Tibial artery (tissue), 4 donors: ENCODE results near the gene ATG7.
A peak's percentile ranks its signal among the peaks of the same experiment; 100 is the strongest.

Source experiments
- DNase-seq, 2 donors: peaks; one replicate each; pipeline ENCODE4 v3.0.0-alpha.2; 2019
- H3K27ac ChIP-seq, 2 donors: fragments of 200-600 bp; sonication (generic) in 1 of 2; 1 replicate in 1 of 2; 2 replicates in 1 of 2; pipeline ENCODE4 v1.5.1; 2018 to 2019; ENCODE audit warnings: mild to moderate bottlenecking in 1 of 2
- H3K27me3 ChIP-seq, 2 donors: fragments of 200-600 bp; sonication (generic) in 1 of 2; one replicate each; pipeline versions ENCODE4 v1.5.1 to v1.6.0; 2016 to 2019
- H3K36me3 ChIP-seq, 3 donors: fragments of 200-600 bp; sonication (generic) in 2 of 3; one replicate each; pipeline ENCODE4 v1.5.1; 2016 to 2019; ENCODE audit warnings: mild to moderate bottlenecking in 2 of 3
- H3K4me1 ChIP-seq, 4 donors: fragments of 200-600 bp; sonication (generic) in 2 of 4; 1 replicate in 3 of 4; 2 replicates in 1 of 4; pipeline ENCODE4 v1.5.1; 2016 to 2019
- H3K4me3 ChIP-seq, 2 donors: fragments of 200-600 bp; sonication (generic) in 1 of 2; 1 replicate in 1 of 2; 2 replicates in 1 of 2; pipeline ENCODE4 v1.5.1; 2018 to 2019; ENCODE audit warnings: mild to moderate bottlenecking in 2 of 2
- H3K9me3 ChIP-seq, 3 donors: fragments of 200-600 bp; sonication (generic) in 1 of 3; one replicate each; pipeline ENCODE4 v1.5.1; 2016 to 2019
- intact Hi-C: fragments of 100-400 bp; cut with DNase I; formaldehyde crosslinking; loops from one replicate; pipeline ENCODE4 v1.15.0; 2023; ENCODE audit warnings: low total_unique reads
- TF ChIP-seq, protein P1 (sequence below), 2 experiments: fragments of 200-600 bp in 1 of 2; fragments of 450-650 bp in 1 of 2; IDR thresholded peaks; one replicate each; pipeline ENCODE4 v1.5.1; 2017 to 2019; ENCODE audit warnings: antibody characterized with exemption in 2 of 2, mild to moderate bottlenecking in 1 of 2, moderate library complexity in 1 of 2

Gene ATG7

DNA sequence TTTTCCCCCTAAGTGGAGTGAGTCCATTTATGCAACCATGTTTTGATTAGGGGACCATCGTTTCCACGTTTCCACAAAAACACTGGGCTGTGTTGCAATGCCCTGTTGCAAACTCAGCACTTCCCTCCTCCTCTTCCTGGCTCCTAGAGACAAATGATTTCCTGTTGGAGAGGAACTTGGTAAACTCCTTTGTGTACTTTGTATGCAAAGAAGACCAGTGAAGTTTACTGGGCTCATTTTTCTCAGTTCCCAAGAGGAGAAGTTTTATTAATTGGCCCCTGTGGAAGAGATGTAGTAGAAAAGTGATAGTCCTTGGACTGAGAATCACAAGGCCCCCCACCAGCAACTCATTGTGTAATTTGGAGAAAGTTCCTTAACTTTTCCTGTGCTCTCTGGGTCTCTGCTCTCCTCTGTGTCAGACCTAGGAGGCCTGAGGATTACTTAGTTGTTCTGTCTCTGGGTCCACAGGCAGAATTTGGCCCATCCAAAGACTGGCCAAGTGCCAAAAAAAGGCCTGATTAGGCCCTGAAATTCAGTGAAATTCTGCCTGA lies 95.0 kb downstream of the ATG7 start:
- H3K27me3 ChIP-seq, result no peaks in the 10 kb centered on the region
- intact Hi-C loops, result no loop called here
- H3K9me3 ChIP-seq, result no peaks in the 10 kb centered on the region
- H3K4me3 ChIP-seq, result no peak overlapping the region
- TF ChIP-seq, protein P1, sequence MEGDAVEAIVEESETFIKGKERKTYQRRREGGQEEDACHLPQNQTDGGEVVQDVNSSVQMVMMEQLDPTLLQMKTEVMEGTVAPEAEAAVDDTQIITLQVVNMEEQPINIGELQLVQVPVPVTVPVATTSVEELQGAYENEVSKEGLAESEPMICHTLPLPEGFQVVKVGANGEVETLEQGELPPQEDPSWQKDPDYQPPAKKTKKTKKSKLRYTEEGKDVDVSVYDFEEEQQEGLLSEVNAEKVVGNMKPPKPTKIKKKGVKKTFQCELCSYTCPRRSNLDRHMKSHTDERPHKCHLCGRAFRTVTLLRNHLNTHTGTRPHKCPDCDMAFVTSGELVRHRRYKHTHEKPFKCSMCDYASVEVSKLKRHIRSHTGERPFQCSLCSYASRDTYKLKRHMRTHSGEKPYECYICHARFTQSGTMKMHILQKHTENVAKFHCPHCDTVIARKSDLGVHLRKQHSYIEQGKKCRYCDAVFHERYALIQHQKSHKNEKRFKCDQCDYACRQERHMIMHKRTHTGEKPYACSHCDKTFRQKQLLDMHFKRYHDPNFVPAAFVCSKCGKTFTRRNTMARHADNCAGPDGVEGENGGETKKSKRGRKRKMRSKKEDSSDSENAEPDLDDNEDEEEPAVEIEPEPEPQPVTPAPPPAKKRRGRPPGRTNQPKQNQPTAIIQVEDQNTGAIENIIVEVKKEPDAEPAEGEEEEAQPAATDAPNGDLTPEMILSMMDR (IDR thresholded peaks at IDR 0.05), result no peak
- peaks cover 0 to 26% (median 10%) of the 10 kb centered on the region in 4 donors for H3K4me1 ChIP-seq
- peak in 1 of 2 donors; percentile 70 for DNase-seq
- peak overlapping the region; percentile 46 to 60 for H3K27ac ChIP-seq
- peaks cover 25 to 45% (median 36%) of the 10 kb centered on the region in 3 donors for H3K36me3 ChIP-seq

DNA sequence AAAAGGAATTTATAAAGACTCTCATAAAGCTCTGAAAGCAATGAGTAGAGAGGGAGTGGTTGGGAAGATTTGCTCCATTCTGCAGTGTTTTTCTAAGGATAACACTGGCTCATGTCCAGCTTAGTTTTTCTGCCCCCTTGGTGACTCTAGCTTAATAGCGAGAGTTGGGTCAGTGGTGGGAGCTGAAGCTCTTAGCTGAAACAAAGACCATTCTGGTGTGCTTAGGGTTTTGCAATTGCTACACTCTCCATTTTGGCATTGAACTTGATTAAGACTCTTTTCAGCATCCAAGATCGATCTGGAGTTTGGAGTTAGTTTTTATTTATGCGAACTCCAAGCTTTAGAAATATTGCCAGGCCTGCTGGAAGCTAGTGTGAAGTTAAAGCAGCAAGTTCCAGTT lies 98.0 kb downstream of the ATG7 start:
- H3K9me3 ChIP-seq, result no peaks in the 10 kb centered on the region
- TF ChIP-seq, protein P1 (IDR thresholded peaks at IDR 0.05), result no peak
- no peak for DNase-seq
- no peaks in the 10 kb centered on the region for H3K27me3 ChIP-seq
- H3K36me3 ChIP-seq, result peaks cover 0 to 22% (median 11%) of the 10 kb centered on the region in 3 donors
- no peak overlapping the region for H3K27ac ChIP-seq
- H3K4me1 ChIP-seq, result peaks cover 0 to 26% (median 10%) of the 10 kb centered on the region in 4 donors
- no peak overlapping the region for H3K4me3 ChIP-seq
- intact Hi-C loops, result no loop called here

DNA sequence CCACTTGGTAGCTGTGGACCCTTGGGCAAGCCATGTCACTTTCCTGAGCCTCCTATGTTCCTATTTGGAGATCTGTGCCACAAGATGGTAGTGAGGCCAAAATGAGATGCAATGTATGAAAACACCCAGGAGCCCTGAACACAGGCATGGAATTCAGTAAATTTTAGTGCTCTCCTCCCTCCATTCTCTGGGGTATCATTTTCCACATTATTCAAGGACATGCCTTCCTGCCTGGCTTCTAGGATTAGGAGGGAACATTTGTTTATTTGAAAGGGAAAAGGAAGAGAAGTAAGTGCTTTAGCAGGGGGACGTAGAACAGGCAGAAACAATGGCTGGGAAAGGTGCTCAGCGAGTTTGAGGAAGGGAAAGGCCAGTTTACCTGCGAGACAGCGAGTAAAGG lies 98.8 kb downstream of the ATG7 start:
- H3K4me3 ChIP-seq, result no peak overlapping the region

DNA sequence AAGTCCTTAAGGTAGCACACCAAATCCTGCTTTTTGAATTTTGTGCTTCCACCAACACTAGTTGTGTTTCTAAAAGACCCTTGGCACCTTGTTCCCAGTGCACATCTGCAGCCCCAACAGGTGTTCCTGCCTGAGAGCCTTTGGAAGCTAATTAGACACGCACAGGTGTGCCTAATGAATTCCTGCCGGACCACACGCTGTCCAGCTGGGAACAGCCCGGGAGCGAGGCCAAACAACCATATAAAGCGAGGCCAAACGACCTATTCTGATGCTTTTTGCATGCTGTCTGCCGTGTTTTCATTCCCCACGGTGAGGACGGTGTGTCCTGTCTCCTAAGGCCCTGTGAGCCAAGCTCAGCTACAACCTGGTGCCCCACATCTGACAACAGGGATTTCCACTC lies 99.5 kb downstream of the ATG7 start:
- H3K4me1 ChIP-seq, result peaks cover 0 to 20% (median 9%) of the 10 kb centered on the region in 4 donors
- peaks cover 0 to 16% (median 5%) of the 10 kb centered on the region in 3 donors for H3K36me3 ChIP-seq
- no peak overlapping the region for H3K4me3 ChIP-seq
- DNase-seq, result no peak
- TF ChIP-seq, protein P1 (IDR thresholded peaks at IDR 0.05), result no peak
- no peak overlapping the region for H3K27ac ChIP-seq
- no peaks in the 10 kb centered on the region for H3K9me3 ChIP-seq
- intact Hi-C loops, result no loop called here
- H3K27me3 ChIP-seq, result no peaks in the 10 kb centered on the region

More for the DNA sequence above, 98.8 kb downstream of the ATG7 start:
- Histone ChIP-seq H3K9me3 (no peaks in the 10 kb centered on the region), H3K27me3 (no peaks in the 10 kb centered on the region), H3K4me1 (peaks cover 0 to 26% (median 10%) of the 10 kb centered on the region in 4 donors), H3K27ac (no peak overlapping the region), H3K36me3 (peaks cover 0 to 16% (median 5%) of the 10 kb centered on the region in 3 donors)
- intact Hi-C loops, result no loop called here
- TF ChIP-seq, protein P1 (IDR thresholded peaks at IDR 0.05), result no peak
- DNase-seq, result no peak

DNA sequence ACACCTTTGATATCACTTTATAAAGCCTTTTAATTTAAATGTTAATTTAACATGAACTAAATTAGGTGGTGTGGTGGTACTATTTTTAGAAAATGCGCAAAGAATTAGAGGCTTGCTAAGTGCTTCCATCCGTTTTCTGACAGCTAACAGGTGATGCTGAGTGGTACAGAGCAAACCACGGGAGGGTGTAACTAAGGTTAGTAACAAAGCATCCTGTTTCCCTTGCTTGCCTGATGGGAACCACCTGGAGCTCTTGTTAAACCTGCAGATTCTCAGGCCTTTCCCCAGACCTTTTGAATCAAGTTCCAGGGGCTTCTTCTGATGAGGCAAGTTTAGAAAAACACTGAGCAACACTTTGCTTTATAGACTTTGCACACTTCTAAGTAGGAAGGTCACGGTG lies 101.0 kb downstream of the ATG7 start:
- H3K4me3 ChIP-seq, result no peak overlapping the region
- H3K27ac ChIP-seq, result no peak overlapping the region
- intact Hi-C loops, result no loop called here
- peaks cover 0 to 15% (median 5%) of the 10 kb centered on the region in 3 donors for H3K36me3 ChIP-seq
- TF ChIP-seq, protein P1 (IDR thresholded peaks at IDR 0.05), result no peak
- peaks cover 0 to 11% (median 0%) of the 10 kb centered on the region in 4 donors for H3K4me1 ChIP-seq
- H3K27me3 ChIP-seq, result no peaks in the 10 kb centered on the region
- no peaks in the 10 kb centered on the region for H3K9me3 ChIP-seq
- no peak for DNase-seq
